Measurements from ENCODE around the gene CAMK2B.

- no peak for TF ChIP-seq CTCF (conservative IDR thresholded peaks at IDR 0.05; ENCODE audit: low read depth, low read length)
- TF ChIP-seq EZH2 (IDR thresholded peaks at IDR 0.05; ENCODE audit: borderline replicate concordance, low read depth, low read length, poor library complexity, severe bottlenecking), result no peak
These were observed 68.2 kb downstream of the CAMK2B start for GRCh38 chr7:44257213-44257612.
